NCI-H1105 (cell line): ENCODE data around the gene EPHB2.
"Not testable (repeated sequence)": the region's sequence is repeated elsewhere in the genome, so short reads cannot be mapped to it uniquely, and the experiment has no call there.

Source experiments
- DNase-seq: peaks from one replicate; lab custom pipeline; 2025; lab: John Stamatoyannopoulos, UW

EPHB2 gene

GRCh38 chr1:22710701-22711049, at the start of gene EPHB2:
TSS of gene EPHB2 (plus strand) at chr1:22710839. CDS start at chr1:22710983, 144 bp downstream.
- DNase-seq, result peak; percentile 37

DNA sequence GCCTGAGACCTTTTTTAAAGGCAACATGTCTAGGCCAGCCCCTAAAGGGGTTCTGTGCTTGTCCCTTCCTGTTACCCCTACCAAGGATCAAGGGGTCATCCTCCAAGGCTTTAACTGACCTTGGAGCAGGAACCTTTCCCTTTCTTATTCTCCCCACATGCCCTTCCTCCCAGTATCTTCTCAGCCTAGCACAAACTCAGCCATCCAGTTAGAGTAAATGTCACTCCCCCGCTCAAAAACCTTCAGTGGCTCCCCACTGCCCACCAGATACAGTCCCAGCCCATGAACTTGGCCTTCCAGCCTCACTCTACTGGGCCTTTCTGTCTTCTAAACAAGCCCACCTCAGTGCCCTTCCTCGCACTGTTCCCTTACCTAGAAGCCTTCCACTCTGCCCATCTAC, 48.8 kb upstream of the EPHB2 start:
- DNase-seq, result no peak

DNA sequence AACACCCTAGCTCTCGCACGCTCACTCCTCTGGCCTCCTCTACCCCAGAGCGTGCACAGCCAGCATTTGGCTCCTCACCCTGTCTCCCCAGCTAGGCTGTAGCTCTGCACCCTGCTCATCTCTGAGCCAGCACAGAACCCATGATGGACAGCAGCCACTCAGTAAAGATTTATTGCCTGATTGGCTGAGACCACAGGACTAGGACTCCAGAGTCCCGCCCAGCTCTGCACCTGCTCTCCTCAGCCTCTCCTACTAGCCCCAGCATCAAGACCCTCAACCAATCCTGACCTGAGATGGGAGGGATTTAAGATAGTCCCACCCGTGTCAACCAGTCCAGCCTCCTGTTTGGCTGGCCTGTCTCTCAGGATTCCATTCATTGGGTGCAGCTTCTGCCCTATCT, 48.3 kb upstream of the EPHB2 start:
- no peak for DNase-seq

- DNase-seq, result no peak
Measured at GRCh38 chr1:22662986-22663408, 47.6 kb upstream of the EPHB2 start.

GRCh38 chr1:22665752-22666151, 44.9 kb upstream of the EPHB2 start:
- no peak for DNase-seq

- no peak for DNase-seq
Measured at GRCh38 chr1:22666412-22666811, 44.2 kb upstream of the EPHB2 start.

DNA sequence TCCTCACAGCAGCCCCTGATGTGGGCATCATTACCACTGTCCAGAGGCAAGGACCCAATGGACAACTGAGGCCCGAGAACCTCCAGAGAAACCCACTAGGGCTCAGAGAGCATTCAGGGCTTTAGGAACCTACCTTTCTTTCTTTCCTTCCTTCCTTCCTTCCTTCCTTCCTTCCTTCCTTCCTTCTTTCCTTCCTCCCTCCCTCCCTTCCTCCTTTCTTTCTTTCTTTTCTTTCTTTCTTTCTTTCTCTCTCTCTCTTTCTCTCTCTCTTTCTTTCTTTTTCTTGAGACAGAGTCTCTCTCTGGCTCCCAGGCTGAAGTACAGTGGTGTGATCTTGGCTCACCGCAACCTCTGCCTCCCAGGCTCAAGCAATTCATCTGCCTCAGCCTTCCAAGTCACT, 41.8 kb upstream of the EPHB2 start:
- DNase-seq, result not testable (repeated sequence)

- DNase-seq, result no peak
Measured at GRCh38 chr1:22670352-22670975, 40.2 kb upstream of the EPHB2 start.

GRCh38 chr1:22671999-22672398, 38.6 kb upstream of the EPHB2 start:
- DNase-seq, result no peak

- DNase-seq, result peak; percentile 17
Measured at GRCh38 chr1:22673486-22674409, 36.9 kb upstream of the EPHB2 start.

GRCh38 chr1:22674410-22674749, 36.3 kb upstream of the EPHB2 start:
- no peak for DNase-seq

GRCh38 chr1:22676151-22676550, 34.5 kb upstream of the EPHB2 start:
- not testable (repeated sequence) for DNase-seq

DNA sequence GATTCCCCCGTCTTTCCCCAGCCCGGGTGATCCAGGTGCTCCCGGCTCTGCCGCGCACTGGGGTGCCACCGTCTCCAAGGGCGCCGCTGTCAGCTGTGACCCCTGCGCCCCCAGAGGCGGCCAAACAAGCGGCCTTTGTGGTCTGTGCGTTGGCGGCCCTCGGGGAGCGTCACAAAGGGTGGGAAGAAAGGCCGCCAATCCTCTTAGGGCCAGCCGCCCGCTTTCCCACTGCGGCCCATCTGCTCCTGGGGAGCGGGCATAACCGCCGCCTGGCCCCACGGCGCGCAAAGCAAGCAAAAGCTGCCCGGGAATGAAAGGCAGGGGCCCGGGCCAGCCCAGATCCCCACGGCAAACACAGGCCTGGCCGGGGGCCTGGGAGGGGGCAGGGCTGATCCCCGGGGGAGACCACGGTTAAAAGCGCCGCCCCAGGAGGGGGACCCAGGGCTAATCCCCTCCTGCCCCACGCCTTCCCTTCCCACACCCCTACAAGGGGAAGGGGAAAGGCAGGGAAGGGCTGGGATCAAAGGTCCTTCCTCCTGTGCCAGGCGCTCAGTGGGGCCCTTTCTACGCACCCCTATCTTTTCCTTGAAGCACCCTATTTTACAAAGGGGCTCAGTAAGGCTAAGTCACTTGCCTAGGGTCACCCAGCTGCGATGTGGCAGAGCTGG, 33.6 kb upstream of the EPHB2 start:
- no peak for DNase-seq

- no peak for DNase-seq
Measured at GRCh38 chr1:22677931-22678896, 32.4 kb upstream of the EPHB2 start.

GRCh38 chr1:22680726-22681125, 29.9 kb upstream of the EPHB2 start:
- no peak for DNase-seq

- DNase-seq, result no peak
Measured at GRCh38 chr1:22681556-22682276, 28.9 kb upstream of the EPHB2 start.

DNA sequence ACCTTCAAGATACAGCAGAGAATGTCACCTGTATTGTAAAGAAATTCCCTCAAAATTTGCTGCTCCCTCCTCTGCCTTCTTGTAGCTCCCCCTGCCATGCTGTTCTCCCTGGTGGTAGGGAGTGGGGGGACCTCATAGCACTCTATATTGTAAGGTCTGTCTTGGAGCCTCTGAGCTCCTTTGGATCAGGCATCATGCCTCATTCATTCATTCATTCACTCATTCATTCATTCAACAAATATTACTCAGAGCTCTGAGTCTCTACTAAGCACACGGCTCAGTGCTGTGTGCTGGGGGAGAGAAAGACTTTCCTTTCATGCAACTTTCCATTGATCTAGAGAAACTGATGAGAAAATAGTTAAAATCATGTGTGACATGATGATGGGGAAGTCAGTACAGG, 27.1 kb upstream of the EPHB2 start:
- no peak for DNase-seq

DNA sequence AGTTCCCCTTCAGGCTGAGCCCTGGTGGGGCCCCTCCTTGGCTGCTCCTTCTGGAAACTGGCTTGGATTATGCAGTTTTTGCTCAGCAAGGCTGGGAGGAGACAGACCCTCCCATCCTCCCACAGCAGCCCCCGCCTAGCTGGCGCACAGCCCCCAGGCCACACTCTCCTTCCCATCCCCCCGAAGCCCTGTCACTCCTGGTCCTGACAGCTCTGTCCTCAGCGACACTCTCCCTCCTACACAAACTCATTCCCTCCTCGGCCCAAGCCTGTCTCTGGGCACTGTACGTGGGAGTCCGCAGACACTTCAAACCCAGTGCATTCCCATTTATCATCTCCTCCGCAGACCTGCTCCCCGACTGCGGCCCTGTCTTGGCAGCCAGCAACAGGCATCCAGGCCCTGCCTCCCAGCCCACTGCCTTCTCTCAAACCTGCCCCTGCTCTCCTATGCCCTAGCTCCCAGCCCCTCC, 25.0 kb upstream of the EPHB2 start:
- DNase-seq, result no peak

DNA sequence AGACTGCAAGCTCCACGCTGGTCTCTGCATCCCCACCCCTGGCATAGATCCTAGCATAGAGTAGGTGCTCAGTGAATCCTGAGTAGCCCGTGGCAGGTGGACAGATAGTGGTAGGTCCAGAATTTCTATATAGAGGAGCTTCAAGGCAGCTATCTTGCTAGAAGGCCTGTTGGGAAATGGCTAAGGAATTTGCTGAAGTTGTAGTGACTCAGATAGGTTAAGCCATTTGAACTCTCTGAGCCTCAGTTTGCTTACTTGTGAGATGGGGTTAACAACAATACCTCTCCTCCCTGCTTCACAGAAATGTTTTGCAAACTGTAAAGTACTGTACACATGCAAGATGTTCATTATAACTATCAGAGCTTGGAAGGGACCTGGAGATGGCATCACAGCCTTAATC, 23.4 kb upstream of the EPHB2 start:
- no peak for DNase-seq

DNA sequence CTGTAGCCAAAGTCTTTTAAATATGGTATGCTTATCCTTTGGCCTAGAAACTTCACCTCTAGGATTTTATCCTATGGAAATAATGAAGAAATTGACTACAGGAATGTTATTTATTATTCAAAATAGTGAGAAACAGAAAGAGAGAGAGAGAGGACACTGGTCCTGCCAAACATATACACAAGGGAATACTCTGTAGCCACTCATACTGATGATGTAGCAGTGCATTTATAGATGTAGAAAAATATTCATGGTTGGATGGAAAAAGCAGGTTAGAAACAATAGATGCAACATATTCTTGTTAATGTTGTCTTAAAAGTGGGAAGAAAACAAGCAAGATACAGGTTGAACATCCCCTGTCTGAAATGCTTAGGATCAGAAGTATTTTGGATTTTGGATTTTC, 22.2 kb upstream of the EPHB2 start:
- DNase-seq, result no peak

DNA sequence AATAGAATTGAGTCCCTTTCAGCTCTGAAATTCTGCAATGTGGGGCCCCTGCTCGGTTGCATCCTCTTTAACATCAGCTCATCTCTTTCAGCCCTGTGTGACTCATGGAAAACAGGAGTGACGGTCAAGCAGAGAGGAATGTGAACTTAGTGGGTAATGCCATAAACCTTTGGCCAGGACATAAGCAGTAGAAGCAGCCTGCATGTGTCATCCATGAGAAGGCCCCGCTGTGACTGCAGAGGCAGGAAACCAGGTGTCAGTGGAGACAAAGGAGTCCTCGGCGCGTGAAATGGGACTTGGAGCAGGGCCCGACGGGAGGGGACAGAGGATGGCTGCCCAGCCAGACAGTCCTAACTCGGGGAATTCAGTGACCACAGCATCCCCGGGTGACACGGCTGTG, 21.1 kb upstream of the EPHB2 start:
- peak; percentile 17 for DNase-seq
